Stimulated activated CD4-positive, alpha-beta T cell treated with anti-CD3 and anti-CD28 coated beads, Interleukin-2, amount 100 ng/mL, for 48 hours (primary cell): ENCODE data around the gene NKX6-2.
"Not testable (repeated sequence)": the region's sequence is repeated elsewhere in the genome, so short reads cannot be mapped to it uniquely, and the experiment has no call there.

Experiments used
- DNase-seq, 2 donors: peaks; one replicate each; pipeline ENCODE4 v3.0.0-alpha.2; 2020

NKX6-2 gene

GRCh38 chr10:132777441-132777840 is 8.5 kb downstream of the NKX6-2 start:
- DNase-seq = no peak

- DNase-seq = no peak
Observed at GRCh38 chr10:132776821-132777220, 9.1 kb downstream of the NKX6-2 start.

GRCh38 chr10:132776186-132776585 is 9.8 kb downstream of the NKX6-2 start:
- DNase-seq = no peak

- DNase-seq = no peak
Observed at GRCh38 chr10:132774902-132775863, 10.8 kb downstream of the NKX6-2 start.

- DNase-seq = no peak
Observed at GRCh38 chr10:132774181-132774901, 11.6 kb downstream of the NKX6-2 start.

- DNase-seq = not testable (repeated sequence)
Observed at GRCh38 chr10:132772816-132773215, 13.1 kb downstream of the NKX6-2 start.

GRCh38 chr10:132770061-132771021 is 15.6 kb downstream of the NKX6-2 start:
- no peak for DNase-seq

- DNase-seq = no peak
Observed at GRCh38 chr10:132768346-132769248, 17.4 kb downstream of the NKX6-2 start.

GRCh38 chr10:132766291-132766690 is 19.7 kb downstream of the NKX6-2 start:
- no peak for DNase-seq

GRCh38 chr10:132765435-132765834 is 20.5 kb downstream of the NKX6-2 start:
- DNase-seq = no peak

GRCh38 chr10:132764108-132764507 is 21.8 kb downstream of the NKX6-2 start:
- DNase-seq = no peak

- DNase-seq = no peak
Observed at GRCh38 chr10:132763545-132763944, 22.4 kb downstream of the NKX6-2 start.

GRCh38 chr10:132762267-132762666 is 23.7 kb downstream of the NKX6-2 start:
- no peak for DNase-seq

- DNase-seq = no peak
Observed at GRCh38 chr10:132761395-132762060, 24.4 kb downstream of the NKX6-2 start.

GRCh38 chr10:132758865-132759264 is 27.1 kb downstream of the NKX6-2 start:
- DNase-seq = no peak

- DNase-seq = no peak
Observed at GRCh38 chr10:132757171-132757570, 28.8 kb downstream of the NKX6-2 start.

- DNase-seq = no peak
Observed at GRCh38 chr10:132756591-132756990, 29.4 kb downstream of the NKX6-2 start.

- no peak for DNase-seq
Observed at GRCh38 chr10:132755166-132755711, 30.7 kb downstream of the NKX6-2 start.

GRCh38 chr10:132754071-132754470 is 31.9 kb downstream of the NKX6-2 start:
- no peak for DNase-seq

GRCh38 chr10:132753596-132753995 is 32.4 kb downstream of the NKX6-2 start:
- no peak for DNase-seq

- no peak for DNase-seq
Observed at GRCh38 chr10:132752961-132753360, 33.0 kb downstream of the NKX6-2 start.
